Cerebellar cortex (tissue), 1 donor: ENCODE measurements around the gene FOXL1.
"Not testable (repeated sequence)": the region's sequence is repeated elsewhere in the genome, so short reads cannot be mapped to it uniquely, and the experiment has no call there.

Experiments used
- DNase-seq: peaks from one replicate; pipeline ENCODE4 v3.0.0-alpha.2; 2015; ENCODE audit warnings: low spot score

The FOXL1 gene

DNA sequence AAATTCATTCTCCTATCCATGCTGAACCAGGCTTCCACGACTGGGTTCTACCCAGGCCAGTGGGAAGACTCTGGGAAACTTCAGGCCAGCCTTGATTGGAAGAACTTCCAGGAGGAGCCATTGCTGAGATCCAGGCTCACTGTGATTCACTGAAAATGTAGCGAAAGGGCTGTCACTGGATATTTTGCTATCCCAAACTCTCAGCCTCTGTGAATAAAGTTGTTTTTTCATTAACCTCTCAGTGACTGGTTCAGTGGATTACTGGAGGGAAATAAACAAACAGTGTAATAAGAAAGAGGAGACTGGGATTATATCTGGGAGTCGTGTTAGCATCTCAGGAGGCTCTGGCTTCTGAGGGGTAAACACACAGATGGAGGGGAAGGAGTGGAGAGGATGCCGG lies 3.1 kb downstream of the FOXL1 start:
- no peak for DNase-seq

DNA sequence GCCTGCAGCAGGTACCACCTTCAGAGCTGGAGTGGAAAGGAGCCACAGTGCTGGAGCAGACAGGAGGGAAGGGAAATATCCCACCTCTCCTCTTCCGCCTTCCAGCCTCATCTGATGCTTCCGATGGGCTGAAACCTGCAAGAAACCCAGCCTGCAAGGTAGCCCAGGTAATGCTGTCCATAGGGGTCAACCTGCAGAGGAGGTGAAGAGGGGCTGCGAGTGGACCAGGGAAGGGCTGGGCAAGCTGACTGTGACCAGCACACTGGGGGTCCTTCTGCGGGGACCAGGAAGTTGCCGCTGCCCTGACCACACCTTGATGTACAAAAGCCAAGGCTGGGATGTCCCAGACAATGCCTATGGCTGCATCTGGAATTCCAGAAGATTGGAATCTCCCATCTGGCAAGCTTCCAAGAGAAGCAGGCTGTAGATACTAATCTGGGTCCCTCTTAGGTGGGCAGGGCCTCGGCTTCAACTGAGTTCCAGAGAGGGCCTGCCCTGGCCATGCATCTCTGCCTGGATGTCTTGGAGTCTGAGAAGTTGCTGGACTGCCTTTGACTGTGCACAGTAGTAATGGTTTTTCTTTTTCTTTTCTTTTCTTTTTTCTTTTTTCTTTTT lies 5.8 kb downstream of the FOXL1 start:
- no peak for DNase-seq

DNA sequence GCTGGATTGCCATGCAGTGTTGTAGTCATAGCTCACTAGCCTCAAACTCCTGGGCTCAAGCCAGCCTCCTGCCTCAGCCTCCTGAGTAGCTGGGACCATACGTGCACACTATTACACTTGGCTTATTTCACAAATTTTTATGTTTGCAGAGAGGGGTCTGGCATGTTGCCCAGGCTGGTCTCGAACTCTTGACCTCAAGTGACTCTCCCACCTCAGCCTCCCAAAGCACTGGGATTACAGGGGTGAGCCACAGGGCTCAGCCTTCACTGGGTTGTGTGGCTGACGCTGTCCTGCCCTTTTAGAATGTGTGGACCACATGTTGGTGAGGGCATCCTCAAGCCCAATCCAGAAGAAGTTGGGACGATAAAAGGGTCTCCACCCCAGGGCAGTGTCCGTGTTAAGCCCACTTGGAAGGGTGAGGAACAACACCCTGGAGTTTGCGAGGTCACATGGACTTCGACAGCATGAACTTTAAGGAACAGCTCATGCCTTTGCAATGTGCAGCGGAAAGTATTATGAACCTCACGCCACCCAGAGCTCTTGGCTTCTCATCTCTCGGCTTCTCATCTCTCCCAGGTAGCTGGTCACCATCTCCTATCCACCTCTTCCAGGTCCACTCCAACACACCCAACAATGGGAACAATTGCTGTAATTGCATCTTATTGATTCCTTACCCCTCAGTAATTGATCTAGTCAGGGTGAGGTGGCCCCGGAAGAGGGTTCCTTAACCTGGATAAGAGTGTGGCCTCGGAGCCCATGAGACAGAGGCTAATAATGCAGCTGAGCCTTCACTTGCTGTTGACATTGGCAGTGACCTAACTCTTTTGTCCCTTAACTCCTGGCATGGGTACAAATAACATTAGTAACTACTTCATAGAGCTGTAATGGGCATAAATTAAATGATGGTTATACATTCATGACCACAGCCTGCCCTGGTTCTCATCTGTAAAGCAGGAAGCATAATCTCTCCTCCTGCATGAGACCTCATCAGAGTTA lies 6.7 kb downstream of the FOXL1 start:
- no peak for DNase-seq

DNA sequence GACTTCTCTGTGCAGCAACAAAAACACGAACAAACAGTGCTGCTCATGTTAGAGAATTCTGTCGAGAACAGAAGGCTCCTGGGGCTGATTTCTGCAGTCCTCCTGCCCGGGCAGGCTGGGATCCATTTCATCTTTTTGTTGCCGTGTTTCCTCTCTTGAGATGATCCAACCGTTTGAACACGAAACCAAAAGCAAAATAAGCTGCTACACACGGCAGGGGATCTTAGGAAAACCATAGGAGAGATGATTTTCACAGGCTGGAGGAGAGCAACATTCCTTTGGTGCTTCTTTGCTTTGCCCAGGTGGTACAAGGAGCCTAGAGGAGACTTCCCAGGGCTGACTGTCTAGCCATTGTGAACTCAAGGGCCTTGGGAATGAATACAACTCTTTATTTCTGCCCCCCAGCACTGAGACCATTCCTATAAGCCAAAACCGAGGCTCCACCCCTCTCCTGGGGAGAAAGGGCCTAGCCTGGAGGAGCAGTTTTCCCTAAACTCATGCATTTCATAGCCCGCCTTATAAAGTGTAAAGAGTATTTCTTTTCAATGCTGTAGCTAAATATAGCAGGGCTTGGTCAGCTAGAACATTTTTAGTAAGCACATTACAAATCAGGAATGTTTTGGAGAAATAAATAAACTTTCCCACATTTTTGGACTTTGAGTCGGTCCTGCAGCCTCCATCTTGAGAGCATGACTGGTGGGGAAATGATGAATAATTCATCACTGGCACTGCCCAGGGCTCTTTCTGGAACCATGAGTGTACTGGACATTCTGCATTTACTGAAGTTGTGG lies 7.7 kb downstream of the FOXL1 start:
- DNase-seq: no peak

DNA sequence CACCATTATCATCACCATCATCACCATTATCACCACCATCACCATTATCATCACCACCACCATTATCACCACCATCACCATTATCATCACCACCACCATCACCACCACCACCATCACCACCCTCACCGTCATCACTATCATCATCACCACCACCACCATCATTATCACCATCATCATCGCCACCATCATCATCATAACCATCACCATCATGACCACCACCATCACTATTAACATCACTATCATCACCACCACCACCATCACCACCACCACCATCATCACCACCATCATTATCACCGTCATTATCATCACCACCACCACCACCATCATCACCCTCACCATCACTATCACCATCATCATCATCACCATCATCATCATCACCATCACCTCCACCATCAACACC lies 9.1 kb downstream of the FOXL1 start:
- DNase-seq: no peak

DNA sequence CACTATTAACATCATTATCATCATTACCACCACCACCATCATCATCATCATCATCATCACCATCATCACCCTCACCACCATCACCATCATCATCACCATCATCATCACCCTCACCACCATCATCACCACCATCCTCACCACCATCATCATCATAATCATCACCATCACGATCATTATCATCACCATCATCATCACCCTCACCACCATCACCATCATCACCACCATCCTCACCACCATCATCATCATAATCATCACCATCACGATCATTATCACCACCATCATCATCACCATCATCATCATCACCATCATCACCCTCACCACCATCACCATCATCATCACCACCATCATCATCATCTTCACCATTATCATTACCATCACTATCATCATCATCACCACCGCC lies 9.6 kb downstream of the FOXL1 start:
- not testable (repeated sequence) for DNase-seq

DNA sequence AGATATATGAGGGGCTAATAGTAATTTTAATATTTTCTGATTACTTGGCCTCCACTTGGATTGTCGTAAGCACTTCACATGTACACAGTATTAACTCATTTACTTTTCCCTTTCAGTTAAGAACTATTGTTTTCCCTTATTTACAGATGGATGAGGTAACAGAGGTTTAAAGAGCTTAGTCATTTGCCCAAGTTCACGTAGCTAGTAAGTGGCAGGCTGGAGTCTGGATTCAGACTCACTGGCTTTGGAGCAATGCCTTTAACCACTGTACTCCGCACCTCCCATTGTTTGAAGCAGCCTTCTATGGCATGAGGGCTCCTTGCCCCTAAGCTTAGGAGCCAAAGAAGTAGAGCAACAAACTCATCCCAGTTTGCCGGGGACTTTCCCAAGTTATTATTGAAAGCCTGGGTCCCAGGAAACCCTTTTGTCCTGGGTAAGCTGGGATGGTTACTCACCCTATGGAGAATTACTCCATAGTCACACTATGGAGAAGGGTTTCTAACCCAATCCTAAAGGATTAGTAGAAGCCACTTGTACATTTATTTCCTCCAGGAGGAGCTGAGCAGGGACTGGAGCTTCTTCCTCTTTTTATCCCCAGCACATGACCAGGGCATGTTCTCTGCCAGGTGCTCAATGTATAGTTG lies 12.3 kb downstream of the FOXL1 start:
- no peak for DNase-seq

DNA sequence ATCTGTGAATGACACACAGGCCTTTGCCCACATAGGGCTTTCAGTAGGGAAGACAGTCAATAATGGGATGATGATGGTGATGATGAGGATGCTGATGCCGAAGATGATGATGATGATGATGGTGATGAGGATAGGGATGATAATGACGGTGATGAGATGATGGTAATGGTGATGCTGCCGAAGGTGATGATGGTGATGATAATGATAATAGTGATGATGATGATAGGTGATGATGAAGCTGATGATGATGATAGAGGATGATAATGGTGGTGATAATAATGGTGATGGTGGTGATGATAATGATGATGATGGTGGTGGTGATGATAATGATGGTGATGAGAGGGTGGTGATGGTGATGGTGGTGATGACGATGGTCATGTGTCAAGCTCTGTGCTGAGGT lies 12.9 kb downstream of the FOXL1 start:
- DNase-seq: no peak

DNA sequence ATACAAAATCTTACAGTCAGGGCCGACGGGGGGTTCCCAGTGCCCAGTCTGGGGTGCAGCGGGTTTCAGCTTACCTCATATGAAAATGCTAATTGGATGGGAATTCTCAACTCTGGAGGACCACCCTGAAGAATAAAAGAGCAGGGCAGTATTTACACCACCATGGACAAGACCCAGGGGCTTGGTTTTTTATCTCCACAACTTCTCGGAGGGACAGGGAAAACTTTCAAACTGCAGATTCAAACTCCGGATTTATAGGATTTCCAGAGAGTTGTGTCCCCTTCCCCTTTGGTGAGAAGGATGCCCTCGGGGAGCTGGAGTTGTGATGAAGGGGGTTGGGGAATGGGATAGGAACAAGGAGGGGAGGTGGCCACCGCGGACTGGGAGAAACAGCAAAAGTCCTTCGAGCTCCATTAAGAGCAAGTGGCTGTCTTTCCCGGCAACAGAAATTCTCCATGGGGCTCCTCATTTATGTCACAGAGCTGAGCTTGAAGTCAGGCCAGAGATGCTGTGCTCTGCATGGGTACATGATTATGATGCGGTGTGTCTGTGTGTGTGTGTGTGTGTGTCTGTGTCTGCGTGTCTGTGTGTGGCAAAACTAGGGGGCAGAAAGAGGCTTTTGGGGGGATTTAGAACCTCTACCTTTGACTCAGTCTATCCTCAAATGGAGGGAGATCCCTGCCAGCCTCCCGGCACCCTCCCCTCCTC lies 15.7 kb downstream of the FOXL1 start:
- no peak for DNase-seq

DNA sequence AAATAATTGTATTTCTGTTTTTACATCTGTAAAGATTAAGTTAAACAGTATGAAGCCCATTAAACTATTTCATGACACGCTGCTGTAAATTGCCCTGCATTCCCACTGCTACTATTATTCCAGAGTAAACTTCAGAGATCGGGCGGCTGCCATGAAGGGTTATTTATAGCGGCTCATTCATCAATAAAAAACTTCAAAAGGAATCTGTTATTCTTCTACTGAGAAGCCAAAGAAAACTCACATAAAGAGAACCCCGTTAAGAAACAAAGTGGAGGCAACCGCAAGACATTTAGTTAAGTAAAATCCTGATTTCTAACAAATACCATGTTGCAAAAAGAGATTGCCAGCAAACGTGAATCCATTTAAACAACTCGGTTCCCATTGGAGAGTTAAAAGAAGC lies 16.4 kb downstream of the FOXL1 start:
- DNase-seq: no peak

DNA sequence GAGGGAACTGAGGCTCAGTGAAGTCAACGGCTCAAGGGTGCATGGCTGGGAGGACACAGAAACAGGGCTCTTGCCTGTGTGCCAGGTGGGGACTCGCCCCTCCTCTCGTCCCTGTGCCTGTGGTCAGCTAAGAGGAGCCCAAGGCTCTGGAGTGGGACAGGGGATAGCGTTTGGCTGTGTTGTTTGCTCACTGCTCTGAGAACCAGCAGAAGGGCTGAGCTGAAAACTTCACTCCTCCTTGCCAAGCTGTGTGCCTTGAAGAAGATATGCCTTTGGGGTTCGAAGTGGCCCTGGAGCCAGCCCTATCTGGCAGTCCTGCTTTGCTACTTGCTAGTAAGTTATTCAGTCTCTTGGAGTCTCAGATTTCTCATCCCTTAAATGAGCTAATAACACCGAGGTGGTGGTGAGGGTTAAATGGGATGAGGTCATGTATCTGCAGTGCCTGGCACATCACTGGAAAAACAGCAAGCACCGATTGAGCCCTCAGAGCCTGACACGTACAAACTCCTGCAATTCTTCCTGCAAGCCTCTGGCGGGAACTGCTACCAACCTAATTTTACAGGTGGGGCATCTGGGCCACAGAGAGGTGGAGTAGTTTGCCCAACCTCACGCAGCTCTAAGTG lies 17.7 kb downstream of the FOXL1 start:
- no peak for DNase-seq

DNA sequence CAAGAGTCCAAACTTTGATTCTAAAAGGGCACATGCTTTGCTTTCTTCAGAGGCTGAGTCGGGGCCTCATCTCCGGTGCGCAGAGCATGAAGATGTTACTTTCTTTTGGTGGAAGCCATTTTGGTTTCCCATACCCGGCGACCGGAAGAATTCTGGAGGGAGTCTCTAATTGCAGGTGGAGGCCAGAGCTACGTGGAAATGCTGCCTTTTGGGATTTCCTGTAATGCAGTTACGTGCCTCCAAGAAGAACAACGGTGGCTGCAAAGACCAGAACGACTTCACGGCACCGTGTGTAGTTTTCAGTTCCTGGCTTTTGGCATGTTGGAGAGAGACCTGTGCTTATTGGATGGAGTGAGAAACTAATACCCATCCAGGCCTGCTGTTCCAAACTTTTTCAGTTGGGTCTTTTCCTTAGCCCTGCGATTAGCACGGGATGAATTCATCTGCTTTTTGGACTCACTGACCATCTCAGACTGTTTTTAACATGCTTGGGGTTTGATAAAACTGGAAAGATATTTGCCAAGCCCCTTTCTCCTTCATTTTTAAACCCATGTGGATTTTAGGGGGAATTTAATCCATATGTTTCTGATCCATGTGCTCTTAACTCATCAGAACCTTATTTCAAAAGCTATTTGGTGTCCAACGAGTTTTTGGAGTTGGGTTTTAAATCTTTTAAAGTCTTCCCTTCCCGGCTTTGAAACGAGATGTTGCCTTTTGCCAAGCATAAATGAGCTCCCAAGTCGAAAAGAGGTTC lies 19.0 kb downstream of the FOXL1 start:
- DNase-seq: no peak

DNA sequence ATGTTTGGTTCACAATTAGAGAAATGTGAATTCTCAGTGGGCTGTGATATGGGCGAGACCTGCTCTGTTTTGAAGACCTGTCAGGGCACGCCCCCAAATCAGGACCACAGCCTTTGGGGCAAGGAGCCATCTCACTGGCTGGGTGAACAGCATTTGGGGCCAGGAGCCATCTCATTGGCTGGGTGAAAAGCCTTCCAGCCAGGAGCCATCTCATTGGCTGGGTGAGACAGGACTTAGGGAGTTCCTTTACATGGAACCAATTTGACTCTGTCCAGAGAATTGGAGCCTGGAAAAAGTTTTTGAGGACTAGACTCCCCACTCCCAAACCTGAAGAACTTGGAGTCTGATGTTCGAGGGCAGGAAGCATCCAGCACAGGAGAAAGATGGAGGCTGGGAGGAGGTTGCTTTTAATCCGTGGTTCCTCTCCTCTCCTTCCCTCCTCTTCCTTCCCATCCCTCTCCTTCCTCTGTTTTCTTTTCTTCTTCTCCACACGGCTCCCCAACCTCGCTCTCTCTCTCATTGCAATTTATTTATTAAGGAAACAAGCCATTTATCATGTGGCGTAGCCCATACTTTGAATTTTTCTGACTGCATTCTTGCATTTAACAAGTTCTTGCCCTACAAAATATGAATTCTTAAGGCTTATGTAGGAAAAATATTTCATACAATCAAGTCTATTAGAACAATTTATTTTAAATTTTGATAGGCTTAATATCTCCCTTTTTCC lies 19.7 kb downstream of the FOXL1 start:
- DNase-seq: no peak

DNA sequence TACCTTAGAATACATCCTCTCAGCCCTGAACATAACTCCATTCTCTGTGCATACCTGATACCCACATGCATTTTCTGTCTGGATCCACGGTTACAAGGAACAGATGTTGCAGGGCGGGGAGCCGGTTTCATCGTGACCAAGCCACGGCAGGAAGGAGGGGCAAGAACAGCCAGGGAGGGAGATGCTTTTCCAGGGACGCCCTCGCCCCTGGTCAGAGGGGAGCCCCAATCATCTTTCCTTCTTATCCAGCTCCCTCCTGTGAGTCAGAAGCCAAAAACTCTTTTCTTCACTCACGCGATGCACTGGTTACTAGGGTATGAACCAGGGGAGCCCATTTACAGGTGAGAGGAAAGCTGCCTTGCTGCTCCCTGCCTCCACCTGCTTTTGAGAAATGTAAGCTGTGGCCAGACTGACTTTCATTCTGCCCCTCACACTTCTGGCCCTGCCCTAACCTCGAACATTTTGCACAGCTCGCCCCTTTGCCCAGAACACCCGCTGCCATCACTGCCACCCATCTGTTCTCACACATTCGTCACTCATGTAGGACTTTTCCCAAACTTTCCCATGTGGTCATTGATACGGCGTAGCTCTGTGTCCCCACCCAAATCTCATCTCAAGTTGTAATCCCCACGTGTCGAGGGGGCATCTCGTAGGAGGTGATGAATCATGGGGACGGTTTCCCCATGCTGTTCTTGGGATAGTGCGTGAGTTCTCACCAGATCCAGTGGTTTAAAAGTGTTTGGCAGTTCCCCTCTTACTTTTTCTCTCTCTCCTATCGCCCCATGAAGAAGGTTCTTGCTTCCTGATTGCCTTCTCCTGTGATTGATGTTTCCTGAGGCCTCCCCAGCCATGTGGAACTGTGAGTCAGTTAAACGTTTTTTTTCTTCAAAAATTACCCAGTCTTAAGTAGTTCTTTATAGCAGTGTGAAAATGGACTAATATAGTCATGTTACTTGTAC lies 20.5 kb downstream of the FOXL1 start:
- DNase-seq: no peak

DNA sequence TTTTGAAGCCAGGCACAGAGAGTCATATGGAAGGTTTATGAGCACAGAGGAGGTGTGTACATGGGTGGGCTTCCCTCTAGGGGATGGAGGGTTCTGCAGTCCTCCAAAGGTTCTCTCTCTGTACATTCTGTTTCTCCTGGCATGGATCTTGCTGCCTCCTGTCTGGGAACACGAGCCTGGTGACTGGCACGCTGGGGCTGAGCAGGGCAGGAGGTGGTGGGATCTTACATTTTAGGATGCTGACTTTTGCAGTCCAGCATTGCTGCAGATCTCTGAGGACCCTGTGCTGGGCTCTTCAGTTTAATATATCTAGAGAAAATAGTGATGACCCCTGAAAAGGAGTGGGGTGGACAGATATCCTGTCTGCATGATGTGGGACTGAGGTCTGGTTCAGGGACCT lies 23.0 kb downstream of the FOXL1 start:
- no peak for DNase-seq

DNA sequence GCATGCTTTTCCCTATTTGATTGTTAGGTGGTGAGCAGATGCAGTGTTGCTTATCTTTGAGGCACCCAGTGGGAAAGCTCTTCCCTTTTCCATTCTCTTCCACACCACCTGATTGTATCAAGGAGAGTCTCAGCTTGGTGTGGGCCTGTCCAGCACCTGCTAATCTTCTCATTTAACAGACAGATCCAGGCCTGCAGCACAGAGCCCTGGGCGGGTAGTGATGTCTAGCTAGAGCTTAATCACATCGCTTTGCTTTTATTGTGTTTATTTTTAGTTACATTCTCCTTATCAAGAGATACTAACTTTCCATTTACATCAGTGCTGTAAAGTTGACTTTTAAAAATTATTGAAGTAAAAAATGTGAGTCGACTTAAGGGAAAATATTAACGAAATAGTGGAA lies 24.2 kb downstream of the FOXL1 start:
- no peak for DNase-seq

DNA sequence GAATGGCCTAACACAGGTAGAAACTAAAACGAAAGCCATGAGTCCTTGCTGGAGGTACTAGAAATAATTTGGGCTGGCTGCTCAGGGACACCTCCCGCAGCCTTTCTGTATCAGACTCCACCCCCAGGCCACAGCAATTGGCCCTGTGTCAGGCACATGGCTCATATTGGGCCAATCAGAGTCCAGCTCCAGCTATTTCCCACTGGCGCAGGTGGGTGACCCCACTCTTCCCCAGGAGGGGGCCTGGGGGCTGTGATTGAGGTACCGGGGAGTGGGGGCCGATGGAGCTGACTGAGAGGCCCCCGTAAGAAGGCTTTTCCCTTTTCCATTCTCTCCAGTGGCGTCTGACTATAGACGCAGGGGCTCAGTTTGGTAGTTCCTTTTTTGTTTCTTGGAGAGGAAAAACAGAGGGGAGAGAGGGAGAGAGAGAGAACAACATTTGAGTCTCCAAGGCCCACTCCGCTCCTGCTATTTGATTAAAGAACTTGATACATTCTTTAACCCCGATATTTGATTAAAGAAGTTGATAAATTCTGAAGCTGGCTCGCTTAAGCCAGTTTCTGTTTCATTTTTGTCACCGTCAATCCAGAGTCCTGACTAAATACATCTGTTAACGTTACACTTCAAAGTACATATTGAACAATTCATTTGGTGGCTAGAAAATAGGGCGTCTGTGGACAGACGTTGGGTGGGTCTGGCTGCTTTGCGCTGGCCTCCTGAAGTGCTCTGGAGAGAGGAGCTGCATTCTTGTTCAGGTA lies 26.3 kb downstream of the FOXL1 start:
- DNase-seq: no peak

DNA sequence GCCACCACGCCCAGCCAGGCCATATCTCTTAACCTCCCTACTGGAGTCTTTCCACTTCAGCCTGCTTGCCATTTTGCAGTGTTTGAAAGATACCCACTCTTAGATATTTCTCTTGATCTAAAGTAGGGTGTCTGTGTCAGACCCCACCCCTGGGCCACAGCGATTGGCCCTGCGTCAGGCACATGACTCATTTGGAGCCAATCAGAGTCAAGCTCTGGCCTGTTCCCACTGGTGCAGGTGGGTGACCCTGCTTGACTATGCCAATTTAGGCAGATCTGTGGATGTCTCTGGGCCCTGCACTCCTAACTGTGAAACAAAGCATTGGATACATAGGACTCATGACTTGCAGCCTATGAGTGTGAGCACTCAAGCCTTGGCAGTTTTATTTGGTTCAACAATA lies 27.6 kb downstream of the FOXL1 start:
- no peak for DNase-seq
